Activated CD4-positive, alpha-beta T cell treated with anti-CD3 and anti-CD28 coated beads, Interleukin-2, amount 10 ng/mL, durations not matched to agents 7 days and 5 days (primary cell): ENCODE data around the gene ITGAE. TPM values are rescaled to one million over a fixed set of nuclear protein-coding genes. Genes with fewer than 3 reads are reported as not detected.

Experiments
- CTCF ChIA-PET: fragments of 350-600 bp; sonication (Branson Sonifier 250); formaldehyde crosslinking; loops from one replicate; lab custom pipeline; 2021; ENCODE audit warnings: antibody characterized with exemption; lab: Charles Lee
- POLR2A ChIA-PET: fragments of 350-600 bp; sonication (Branson Sonifier 250); formaldehyde crosslinking; loops from one replicate; lab custom pipeline; 2021; ENCODE audit warnings: antibody characterized with exemption; lab: Charles Lee
- DNase-seq: peaks from one replicate; pipeline ENCODE4 v3.0.0-alpha.2; 2020
- H3K27ac Mint-ChIP-seq: one replicate; pipeline ENCODE4 v1.8.0; 2021; ENCODE audit warnings: mild to moderate bottlenecking, moderate library complexity, mixed read lengths
- H3K27me3 Mint-ChIP-seq: one replicate; pipeline ENCODE4 v1.8.0; 2021; ENCODE audit warnings: mixed read lengths
- H3K36me3 Mint-ChIP-seq: one replicate; pipeline ENCODE4 v1.8.0; 2021; ENCODE audit warnings: low read depth, mixed read lengths
- H3K4me1 Mint-ChIP-seq: one replicate; pipeline ENCODE4 v1.8.0; 2021; ENCODE audit warnings: mixed read lengths
- H3K4me3 Mint-ChIP-seq: one replicate; pipeline ENCODE4 v1.8.0; 2021; ENCODE audit warnings: mild to moderate bottlenecking, moderate library complexity, mixed read lengths
- H3K9me3 Mint-ChIP-seq: one replicate; pipeline ENCODE4 v1.8.0; 2021; ENCODE audit warnings: mixed read lengths
- total RNA-seq, 2 experiments: library from RNA; stranded (reverse); gene quantifications; one replicate each; pipeline ENCODE4 v1.2.3, GENCODE V29; 2021

The ITGAE gene
- total RNA-seq, 2 experiments from 2014 or later = 18.3 to 20.9 TPM

- POLR2A ChIA-PET = no interaction called here
- Mint-ChIP-seq H3K4me1 (peaks cover 2% of the 10 kb centered on the region), H3K36me3 (peaks cover 41% of the 10 kb centered on the region), H3K27me3 (no peaks in the 10 kb centered on the region), H3K27ac (no peak overlapping the region), H3K4me3 (no peak overlapping the region), H3K9me3 (no peaks in the 10 kb centered on the region)
- DNase-seq = no peak
- CTCF ChIA-PET = interaction anchor here (1.2 to 2.1 kb wide), 3 partner anchors 11 to 157 kb away, joined by 3 to 7 read pairs (median 3); partner anchors contain the start of gene NCBP3
Observed at GRCh38 chr17:3835410-3836229, 34.6 kb upstream of the ITGAE start.

GRCh38 chr17:3834811-3835210, 33.8 kb upstream of the ITGAE start:
- Mint-ChIP-seq H3K36me3 (peaks cover 38% of the 10 kb centered on the region), H3K9me3 (no peaks in the 10 kb centered on the region), H3K27me3 (no peaks in the 10 kb centered on the region), H3K27ac (no peak overlapping the region), H3K4me1 (peaks cover 1% of the 10 kb centered on the region), H3K4me3 (no peak overlapping the region)
- no peak for DNase-seq
- ChIA-PET POLR2A (interaction anchor here (0.7 kb wide), 1 partner anchor 85 kb away, joined by 5 read pairs; no protein-coding TSS in a partner anchor), CTCF (interaction anchor here (0.7 to 1.2 kb wide), 5 partner anchors 9 to 157 kb away, joined by 3 to 5 read pairs (median 3); partner anchors contain the start of gene NCBP3)

DNA sequence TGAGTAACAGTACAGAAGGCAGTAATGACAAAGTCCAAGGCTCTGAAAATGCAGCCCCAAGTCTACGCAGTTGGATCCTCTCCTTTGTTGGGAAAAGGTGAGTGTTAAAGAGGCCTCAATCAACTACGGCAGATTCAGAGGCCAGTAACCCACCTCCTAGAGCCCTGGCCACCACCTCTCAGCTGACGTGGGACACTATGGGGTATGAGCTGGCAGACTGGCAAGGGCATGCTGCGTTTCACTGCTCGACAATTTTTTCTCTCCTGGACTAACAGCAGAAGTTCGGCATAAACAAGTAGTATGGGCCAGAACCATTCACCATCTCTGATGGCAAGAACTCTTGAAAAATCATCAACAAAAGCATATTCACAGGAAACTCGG, 27.9 kb upstream of the ITGAE start:
- H3K36me3 Mint-ChIP-seq = peaks cover 34% of the 10 kb centered on the region
- DNase-seq = no peak
- ChIA-PET CTCF (interaction anchor here (2.0 to 6.3 kb wide), 4 partner anchors 16 to 105 kb away, joined by 6 to 82 read pairs (median 34); partner anchors contain the start of genes HASPIN and NCBP3), POLR2A (no interaction called here)
- H3K4me1 Mint-ChIP-seq = peaks cover 5% of the 10 kb centered on the region
- no peak overlapping the region for H3K27ac Mint-ChIP-seq
- no peaks in the 10 kb centered on the region for H3K9me3 Mint-ChIP-seq
- H3K27me3 Mint-ChIP-seq = no peaks in the 10 kb centered on the region
- H3K4me3 Mint-ChIP-seq = no peak overlapping the region

- no peak overlapping the region for H3K27ac Mint-ChIP-seq
- CTCF ChIA-PET = interaction anchor here (0.6 to 6.3 kb wide), 9 partner anchors 17 to 105 kb away, joined by 3 to 82 read pairs (median 6); partner anchors contain the start of genes HASPIN and NCBP3
Observed at GRCh38 chr17:3828151-3828851, 27.3 kb upstream of the ITGAE start.

DNA sequence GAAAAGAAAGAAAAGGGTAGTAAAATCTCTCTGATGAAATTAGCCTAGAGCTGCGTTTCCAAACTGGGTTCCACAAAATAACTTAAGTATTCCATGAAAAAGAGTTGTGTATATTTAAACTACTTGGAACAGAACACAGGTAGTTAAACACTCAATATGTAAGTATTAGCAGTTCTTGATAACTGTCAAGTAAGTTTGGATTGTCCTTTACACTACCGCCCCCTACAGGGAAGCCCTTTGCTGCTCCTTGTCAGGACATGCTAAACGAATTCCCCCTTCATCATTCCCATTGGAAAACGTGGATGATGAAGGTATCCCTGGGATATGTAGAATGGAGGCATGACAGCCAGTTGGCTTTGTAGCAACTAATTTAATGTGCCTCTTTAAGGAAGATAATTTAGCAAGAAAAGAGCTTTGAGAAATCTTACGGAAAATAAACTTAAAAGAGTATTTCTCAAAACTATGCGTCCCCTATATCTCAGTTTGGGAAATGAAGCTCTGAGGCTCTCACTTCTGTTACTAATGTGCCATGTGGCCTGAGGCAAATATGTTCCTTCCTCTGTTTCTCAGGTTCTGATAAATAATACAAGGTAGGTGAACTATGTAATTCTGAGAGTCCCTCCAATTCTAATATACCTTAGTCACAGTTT, 26.3 kb upstream of the ITGAE start:
- Mint-ChIP-seq H3K4me1 (peaks cover 5% of the 10 kb centered on the region), H3K27ac (no peak overlapping the region), H3K4me3 (no peak overlapping the region), H3K27me3 (no peaks in the 10 kb centered on the region), H3K36me3 (peaks cover 32% of the 10 kb centered on the region), H3K9me3 (no peaks in the 10 kb centered on the region)
- ChIA-PET CTCF (interaction anchor here (0.5 to 6.3 kb wide), 16 partner anchors 9 to 146 kb away, joined by 3 to 82 read pairs (median 4); partner anchors contain the start of genes HASPIN and NCBP3), POLR2A (no interaction called here)
- peak; percentile 81 for DNase-seq

More at GRCh38 chr17:3828151-3828851, 27.3 kb upstream of the ITGAE start:
- no peaks in the 10 kb centered on the region for H3K27me3 Mint-ChIP-seq
- DNase-seq = no peak
- no peak overlapping the region for H3K4me3 Mint-ChIP-seq
- peaks cover 5% of the 10 kb centered on the region for H3K4me1 Mint-ChIP-seq
- peaks cover 33% of the 10 kb centered on the region for H3K36me3 Mint-ChIP-seq
- POLR2A ChIA-PET = no interaction called here
- H3K9me3 Mint-ChIP-seq = no peaks in the 10 kb centered on the region

DNA sequence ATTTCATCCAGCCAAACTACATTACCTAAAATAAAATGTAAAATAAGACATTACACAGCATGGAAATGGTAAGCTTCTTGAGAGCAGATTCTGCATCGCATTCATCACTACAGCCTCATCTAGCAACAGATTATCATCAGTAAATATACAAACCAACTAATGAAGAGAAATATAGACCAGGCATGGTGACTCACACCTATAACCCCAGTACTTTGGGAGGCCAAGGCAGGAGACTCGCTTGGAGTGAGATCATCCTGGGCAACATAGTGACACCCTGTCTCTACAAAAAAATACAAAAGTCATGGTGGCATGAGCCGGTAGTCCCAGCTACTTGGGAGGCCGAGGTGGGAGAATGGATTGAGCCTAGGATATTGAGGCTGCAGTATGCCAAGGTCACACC, 25.2 kb upstream of the ITGAE start:
- Mint-ChIP-seq H3K9me3 (no peaks in the 10 kb centered on the region), H3K4me3 (no peak overlapping the region), H3K36me3 (peaks cover 38% of the 10 kb centered on the region), H3K4me1 (peaks cover 5% of the 10 kb centered on the region), H3K27me3 (no peaks in the 10 kb centered on the region), H3K27ac (no peak overlapping the region)
- no peak for DNase-seq
- CTCF ChIA-PET = interaction anchor here (0.6 to 6.3 kb wide), 6 partner anchors 12 to 144 kb away, joined by 3 to 82 read pairs (median 12); partner anchors contain the start of gene NCBP3
- POLR2A ChIA-PET = no interaction called here

- Mint-ChIP-seq H3K4me1 (peaks cover 2% of the 10 kb centered on the region), H3K36me3 (peaks cover 42% of the 10 kb centered on the region), H3K27ac (no peak overlapping the region), H3K9me3 (no peaks in the 10 kb centered on the region), H3K4me3 (no peak overlapping the region), H3K27me3 (no peaks in the 10 kb centered on the region)
- ChIA-PET CTCF (interaction anchor here (0.6 to 0.9 kb wide), 5 partner anchors 25 to 255 kb away, joined by 3 to 5 read pairs (median 3); no protein-coding TSS in a partner anchor), POLR2A (no interaction called here)
- DNase-seq = no peak
Observed at GRCh38 chr17:3821101-3821500, 20.1 kb upstream of the ITGAE start.

- POLR2A ChIA-PET = no interaction called here
- Mint-ChIP-seq H3K4me3 (no peak overlapping the region), H3K27ac (no peak overlapping the region), H3K27me3 (no peaks in the 10 kb centered on the region), H3K9me3 (no peaks in the 10 kb centered on the region), H3K36me3 (peaks cover 45% of the 10 kb centered on the region), H3K4me1 (no peaks in the 10 kb centered on the region)
- CTCF ChIA-PET = interaction anchor here (2.6 kb wide), 1 partner anchor 81 kb away, joined by 18 read pairs; no protein-coding TSS in a partner anchor
- DNase-seq = no peak
Observed at GRCh38 chr17:3818786-3819185, 17.8 kb upstream of the ITGAE start.

- ChIA-PET CTCF (interaction anchor here (2.6 kb wide), 1 partner anchor 80 kb away, joined by 18 read pairs; no protein-coding TSS in a partner anchor), POLR2A (no interaction called here)
- no peaks in the 10 kb centered on the region for H3K9me3 Mint-ChIP-seq
- peaks cover 46% of the 10 kb centered on the region for H3K36me3 Mint-ChIP-seq
- H3K4me3 Mint-ChIP-seq = no peak overlapping the region
- no peak for DNase-seq
- no peaks in the 10 kb centered on the region for H3K4me1 Mint-ChIP-seq
- no peak overlapping the region for H3K27ac Mint-ChIP-seq
- H3K27me3 Mint-ChIP-seq = no peaks in the 10 kb centered on the region
Observed at GRCh38 chr17:3817851-3818605, 17.0 kb upstream of the ITGAE start.

GRCh38 chr17:3815925-3816324, 14.9 kb upstream of the ITGAE start:
- Mint-ChIP-seq H3K36me3 (peaks cover 46% of the 10 kb centered on the region), H3K4me1 (no peaks in the 10 kb centered on the region), H3K9me3 (no peaks in the 10 kb centered on the region), H3K27me3 (no peaks in the 10 kb centered on the region), H3K27ac (no peak overlapping the region), H3K4me3 (no peak overlapping the region)
- DNase-seq = no peak
- ChIA-PET CTCF (interaction anchor here (0.6 to 2.6 kb wide), 5 partner anchors 10 to 78 kb away, joined by 3 to 18 read pairs (median 4); partner anchors contain the start of gene NCBP3), POLR2A (no interaction called here)

GRCh38 chr17:3815122-3815521, 14.1 kb upstream of the ITGAE start:
- DNase-seq = no peak
- Mint-ChIP-seq H3K27me3 (no peaks in the 10 kb centered on the region), H3K4me3 (no peak overlapping the region), H3K4me1 (no peaks in the 10 kb centered on the region), H3K36me3 (peaks cover 43% of the 10 kb centered on the region), H3K9me3 (no peaks in the 10 kb centered on the region), H3K27ac (no peak overlapping the region)
- POLR2A ChIA-PET = no interaction called here
- CTCF ChIA-PET = interaction anchor here (0.6 to 1.9 kb wide), 2 partner anchors 21 to 31 kb away, joined by 4 read pairs; partner anchors contain the start of gene NCBP3
